H1 (cell line): Measurements from ENCODE around the gene COL5A1. TPM values are rescaled to one million over a fixed set of nuclear protein-coding genes. Genes with fewer than 3 reads are reported as not detected.

Source experiments
- BCL11A ChIP-seq, 2 experiments: IDR thresholded peaks; one replicate each; pipeline ENCODE4 v1.6.1; 2011; ENCODE audit warnings: low read depth in 2 of 2, low read length in 2 of 2, mild to moderate bottlenecking in 2 of 2
- CTBP2 ChIP-seq: IDR thresholded peaks from 2 replicates; pipeline ENCODE4 v1.7.0; 2011; ENCODE audit warnings: borderline replicate concordance, mild to moderate bottlenecking, moderate library complexity, mixed read lengths, low read length; ENCODE audit not compliant: insufficient read depth, insufficient read length
- polyA plus RNA-seq, 7 experiments: library from polyadenylated mRNA; depleted of rRNA in 3 of 7; stranded (reverse) in 5 of 7; unstranded in 2 of 7; fragments of >200 nt in 5 of 7; fragments of 200-250 nt in 2 of 7; gene quantifications; 1 replicate in 5 of 7; 2 replicates in 1 of 7; 4 replicates in 1 of 7; pipeline versions ENCODE4 v1.2.1 to v1.2.3, GENCODE V29; 2011 to 2013; ENCODE audit warnings: missing spikeins in 2 of 7, mixed read lengths in 2 of 7
- total RNA-seq: library from RNA; stranded (reverse); fragmentation: NEBNext Ultra II Directional; extraction: Animal tissue kit (Norgen Biotek cat#: 25700); gene quantifications from 2 replicates; pipeline ENCODE4 v1.2.1, GENCODE V29; 2021

The COL5A1 gene
- total and polyA plus RNA-seq, 2 of the 8 experiments (the other 6 are each of a cell fraction or from before 2014, with no cell fraction given), result 3.8 to 12.0 TPM

DNA sequence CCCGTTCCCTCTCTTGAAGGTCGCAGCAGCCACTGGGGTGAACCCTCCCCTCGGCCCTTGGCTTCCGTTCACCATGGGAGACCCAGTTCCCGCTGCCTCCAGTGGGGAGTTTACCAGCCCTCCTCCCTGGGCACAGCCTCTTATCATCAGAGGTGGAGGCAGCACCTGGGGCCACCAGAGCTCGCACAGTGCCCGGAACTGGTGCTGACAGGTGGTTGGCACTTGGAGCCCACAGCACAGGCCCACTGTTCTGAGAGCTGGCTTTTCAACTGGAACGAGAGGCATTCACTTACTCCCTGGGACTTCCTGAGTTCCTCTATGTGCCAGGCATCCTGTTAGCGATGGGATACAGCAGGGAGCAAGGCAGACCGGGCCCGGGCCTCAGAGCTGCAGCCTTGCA is 132.2 kb downstream of the COL5A1 start (continued):
- TF ChIP-seq BCL11A (IDR thresholded peaks at IDR 0.05; ENCODE audit: low read depth in 2 of 2, low read length in 2 of 2) (no peak), CTBP2 (no peak)
- TF ChIP-seq, all 59 proteins: peak for 0
